H1 (cell line): ENCODE data around the gene RIMBP2. TPM values are rescaled to one million over a fixed set of nuclear protein-coding genes. Genes with fewer than 3 reads are reported as not detected.

ENCODE experiments used
- BACH1 ChIP-seq: IDR thresholded peaks from 2 replicates; pipeline ENCODE4 v1.6.1; 2012; ENCODE audit warnings: low read length, improper control_type of control experiment
- EZH2 ChIP-seq: fragments of 200-600 bp; sonication (generic); IDR thresholded peaks from 2 replicates; pipeline ENCODE4 v1.7.1; 2012; ENCODE audit warnings: low read depth, mild to moderate bottlenecking, moderate library complexity, low read length, inconsistent platforms; ENCODE audit not compliant: severe bottlenecking
- TBP ChIP-seq: IDR thresholded peaks from 2 replicates; pipeline ENCODE4 v1.6.1; 2011; ENCODE audit warnings: low read depth, low read length, improper control_type of control experiment
- polyA plus RNA-seq, 7 experiments: library from polyadenylated mRNA; depleted of rRNA in 3 of 7; stranded (reverse) in 5 of 7; unstranded in 2 of 7; fragments of >200 nt in 5 of 7; fragments of 200-250 nt in 2 of 7; gene quantifications; 1 replicate in 5 of 7; 2 replicates in 1 of 7; 4 replicates in 1 of 7; pipeline versions ENCODE4 v1.2.1 to v1.2.3, GENCODE V29; 2011 to 2013; ENCODE audit warnings: missing spikeins in 2 of 7, mixed read lengths in 2 of 7
- total RNA-seq: library from RNA; stranded (reverse); fragmentation: NEBNext Ultra II Directional; extraction: Animal tissue kit (Norgen Biotek cat#: 25700); gene quantifications from 2 replicates; pipeline ENCODE4 v1.2.1, GENCODE V29; 2021
- TF ChIP-seq, protein P1 (sequence below): fragments of 300-600 bp; sonication (generic); IDR thresholded peaks from 2 replicates; pipeline ENCODE4 v1.7.1; 2012; ENCODE audit warnings: low read length, moderate library complexity, mild to moderate bottlenecking, inconsistent platforms; ENCODE audit not compliant: insufficient replicate concordance

RIMBP2 gene
- total and polyA plus RNA-seq, 2 of the 8 experiments (the other 6 are each of a cell fraction or from before 2014, with no cell fraction given): 0.18 to 0.65 TPM

DNA sequence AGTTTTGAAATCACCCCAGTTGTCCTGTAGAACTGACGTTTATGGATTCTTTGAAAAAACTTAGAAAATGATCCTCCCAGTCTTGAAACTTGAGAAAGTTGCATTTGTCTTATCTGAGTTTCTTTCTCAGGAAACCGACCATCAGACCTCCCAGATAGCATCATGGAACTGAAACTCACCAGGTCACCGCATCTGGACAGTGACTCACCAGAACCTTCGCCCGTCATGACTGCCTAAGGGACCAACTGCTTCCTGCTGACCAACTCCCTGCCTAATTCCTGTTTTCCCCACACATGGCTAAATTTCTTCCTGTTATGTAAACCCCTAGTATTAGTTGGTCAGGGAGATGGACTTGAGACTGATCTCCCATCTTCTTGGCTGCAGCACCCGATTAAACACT lies 175.7 kb downstream of the RIMBP2 start (continued):
- TF ChIP-seq, protein P1, sequence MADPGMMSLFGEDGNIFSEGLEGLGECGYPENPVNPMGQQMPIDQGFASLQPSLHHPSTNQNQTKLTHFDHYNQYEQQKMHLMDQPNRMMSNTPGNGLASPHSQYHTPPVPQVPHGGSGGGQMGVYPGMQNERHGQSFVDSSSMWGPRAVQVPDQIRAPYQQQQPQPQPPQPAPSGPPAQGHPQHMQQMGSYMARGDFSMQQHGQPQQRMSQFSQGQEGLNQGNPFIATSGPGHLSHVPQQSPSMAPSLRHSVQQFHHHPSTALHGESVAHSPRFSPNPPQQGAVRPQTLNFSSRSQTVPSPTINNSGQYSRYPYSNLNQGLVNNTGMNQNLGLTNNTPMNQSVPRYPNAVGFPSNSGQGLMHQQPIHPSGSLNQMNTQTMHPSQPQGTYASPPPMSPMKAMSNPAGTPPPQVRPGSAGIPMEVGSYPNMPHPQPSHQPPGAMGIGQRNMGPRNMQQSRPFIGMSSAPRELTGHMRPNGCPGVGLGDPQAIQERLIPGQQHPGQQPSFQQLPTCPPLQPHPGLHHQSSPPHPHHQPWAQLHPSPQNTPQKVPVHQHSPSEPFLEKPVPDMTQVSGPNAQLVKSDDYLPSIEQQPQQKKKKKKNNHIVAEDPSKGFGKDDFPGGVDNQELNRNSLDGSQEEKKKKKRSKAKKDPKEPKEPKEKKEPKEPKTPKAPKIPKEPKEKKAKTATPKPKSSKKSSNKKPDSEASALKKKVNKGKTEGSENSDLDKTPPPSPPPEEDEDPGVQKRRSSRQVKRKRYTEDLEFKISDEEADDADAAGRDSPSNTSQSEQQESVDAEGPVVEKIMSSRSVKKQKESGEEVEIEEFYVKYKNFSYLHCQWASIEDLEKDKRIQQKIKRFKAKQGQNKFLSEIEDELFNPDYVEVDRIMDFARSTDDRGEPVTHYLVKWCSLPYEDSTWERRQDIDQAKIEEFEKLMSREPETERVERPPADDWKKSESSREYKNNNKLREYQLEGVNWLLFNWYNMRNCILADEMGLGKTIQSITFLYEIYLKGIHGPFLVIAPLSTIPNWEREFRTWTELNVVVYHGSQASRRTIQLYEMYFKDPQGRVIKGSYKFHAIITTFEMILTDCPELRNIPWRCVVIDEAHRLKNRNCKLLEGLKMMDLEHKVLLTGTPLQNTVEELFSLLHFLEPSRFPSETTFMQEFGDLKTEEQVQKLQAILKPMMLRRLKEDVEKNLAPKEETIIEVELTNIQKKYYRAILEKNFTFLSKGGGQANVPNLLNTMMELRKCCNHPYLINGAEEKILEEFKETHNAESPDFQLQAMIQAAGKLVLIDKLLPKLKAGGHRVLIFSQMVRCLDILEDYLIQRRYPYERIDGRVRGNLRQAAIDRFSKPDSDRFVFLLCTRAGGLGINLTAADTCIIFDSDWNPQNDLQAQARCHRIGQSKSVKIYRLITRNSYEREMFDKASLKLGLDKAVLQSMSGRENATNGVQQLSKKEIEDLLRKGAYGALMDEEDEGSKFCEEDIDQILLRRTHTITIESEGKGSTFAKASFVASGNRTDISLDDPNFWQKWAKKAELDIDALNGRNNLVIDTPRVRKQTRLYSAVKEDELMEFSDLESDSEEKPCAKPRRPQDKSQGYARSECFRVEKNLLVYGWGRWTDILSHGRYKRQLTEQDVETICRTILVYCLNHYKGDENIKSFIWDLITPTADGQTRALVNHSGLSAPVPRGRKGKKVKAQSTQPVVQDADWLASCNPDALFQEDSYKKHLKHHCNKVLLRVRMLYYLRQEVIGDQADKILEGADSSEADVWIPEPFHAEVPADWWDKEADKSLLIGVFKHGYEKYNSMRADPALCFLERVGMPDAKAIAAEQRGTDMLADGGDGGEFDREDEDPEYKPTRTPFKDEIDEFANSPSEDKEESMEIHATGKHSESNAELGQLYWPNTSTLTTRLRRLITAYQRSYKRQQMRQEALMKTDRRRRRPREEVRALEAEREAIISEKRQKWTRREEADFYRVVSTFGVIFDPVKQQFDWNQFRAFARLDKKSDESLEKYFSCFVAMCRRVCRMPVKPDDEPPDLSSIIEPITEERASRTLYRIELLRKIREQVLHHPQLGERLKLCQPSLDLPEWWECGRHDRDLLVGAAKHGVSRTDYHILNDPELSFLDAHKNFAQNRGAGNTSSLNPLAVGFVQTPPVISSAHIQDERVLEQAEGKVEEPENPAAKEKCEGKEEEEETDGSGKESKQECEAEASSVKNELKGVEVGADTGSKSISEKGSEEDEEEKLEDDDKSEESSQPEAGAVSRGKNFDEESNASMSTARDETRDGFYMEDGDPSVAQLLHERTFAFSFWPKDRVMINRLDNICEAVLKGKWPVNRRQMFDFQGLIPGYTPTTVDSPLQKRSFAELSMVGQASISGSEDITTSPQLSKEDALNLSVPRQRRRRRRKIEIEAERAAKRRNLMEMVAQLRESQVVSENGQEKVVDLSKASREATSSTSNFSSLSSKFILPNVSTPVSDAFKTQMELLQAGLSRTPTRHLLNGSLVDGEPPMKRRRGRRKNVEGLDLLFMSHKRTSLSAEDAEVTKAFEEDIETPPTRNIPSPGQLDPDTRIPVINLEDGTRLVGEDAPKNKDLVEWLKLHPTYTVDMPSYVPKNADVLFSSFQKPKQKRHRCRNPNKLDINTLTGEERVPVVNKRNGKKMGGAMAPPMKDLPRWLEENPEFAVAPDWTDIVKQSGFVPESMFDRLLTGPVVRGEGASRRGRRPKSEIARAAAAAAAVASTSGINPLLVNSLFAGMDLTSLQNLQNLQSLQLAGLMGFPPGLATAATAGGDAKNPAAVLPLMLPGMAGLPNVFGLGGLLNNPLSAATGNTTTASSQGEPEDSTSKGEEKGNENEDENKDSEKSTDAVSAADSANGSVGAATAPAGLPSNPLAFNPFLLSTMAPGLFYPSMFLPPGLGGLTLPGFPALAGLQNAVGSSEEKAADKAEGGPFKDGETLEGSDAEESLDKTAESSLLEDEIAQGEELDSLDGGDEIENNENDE: no peak
- TF ChIP-seq TBP (no peak), EZH2 (no peak), BACH1 (no peak)
